ENCODE results near the gene ETV3L.

Gene ETV3L

DNA sequence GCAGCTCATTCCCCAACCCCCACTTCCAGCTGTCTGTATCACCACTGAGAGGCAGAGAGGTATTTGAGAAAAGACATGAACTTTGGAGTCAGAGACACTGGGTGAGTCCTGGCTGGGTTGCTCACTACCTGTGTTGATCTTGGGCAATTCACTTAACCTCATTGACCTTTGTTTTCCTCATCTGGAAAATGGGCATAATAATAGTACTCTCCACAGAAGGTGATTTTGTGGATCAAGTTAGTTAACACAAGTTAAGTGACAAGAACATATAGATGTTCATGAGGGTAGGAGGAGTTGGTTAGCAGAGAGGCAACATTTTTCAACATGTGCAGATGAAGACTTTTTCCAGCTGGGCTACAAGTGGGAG is 17.1 kb upstream of the ETV3L start:
- Mint-ChIP-seq H3K27ac (no peak overlapping the region), H3K36me3 (peaks cover 1 to 7% of the 10 kb centered on the region in 2 donors), H3K9me3 (no peaks in the 10 kb centered on the region), H3K4me1 (peaks cover 15 to 26% of the 10 kb centered on the region in 2 donors), H3K27me3 (peaks cover 10 to 13% of the 10 kb centered on the region in 2 donors), H3K4me3 (no peak overlapping the region)
- DNase-seq: no peak
- ATAC-seq (replicated peaks): no peak

DNA sequence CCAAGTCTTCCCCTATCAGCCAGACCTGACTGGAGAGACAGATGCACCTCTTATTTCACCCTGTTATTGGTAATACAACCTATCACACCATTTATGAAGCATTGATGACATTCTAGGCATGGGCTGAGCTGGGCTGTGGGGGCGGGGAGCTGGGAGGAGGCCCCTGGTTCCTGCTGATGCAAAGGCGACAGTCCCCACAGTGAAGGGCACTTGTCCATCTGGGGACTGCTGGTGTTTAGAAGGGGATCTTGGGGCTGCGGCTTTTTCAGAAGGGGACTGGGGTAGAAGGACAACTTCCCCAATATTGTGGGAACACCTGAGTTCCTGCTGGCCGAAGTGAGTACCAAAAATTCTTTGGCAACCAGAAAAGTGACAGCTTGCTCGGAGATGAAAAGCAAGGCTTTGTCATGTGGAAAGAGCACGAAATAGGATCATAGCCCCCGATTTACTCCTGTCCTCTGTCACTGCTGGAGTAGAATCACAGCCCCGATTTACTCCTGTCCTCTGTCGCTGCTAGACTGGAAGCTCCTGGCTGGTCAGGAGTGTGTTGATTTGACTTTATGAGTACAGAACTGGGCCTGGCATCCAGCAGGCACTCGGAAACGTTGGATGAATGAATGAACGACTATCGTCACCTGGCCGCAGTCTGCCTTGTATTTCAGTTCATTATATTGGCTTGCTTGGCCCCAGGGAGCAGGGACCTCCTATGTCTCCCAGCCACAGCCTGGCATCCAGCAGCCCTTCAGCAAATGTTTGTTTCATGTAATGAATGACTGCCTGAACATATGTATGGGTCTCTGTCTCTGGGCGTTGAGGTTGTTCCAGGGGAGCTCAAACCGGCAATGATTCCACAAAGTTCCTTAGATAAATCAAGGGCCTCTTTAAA is 16.5 kb upstream of the ETV3L start:
- H3K4me3 Mint-ChIP-seq: no peak overlapping the region
- ATAC-seq (replicated peaks) (no peak), DNase-seq (no peak)
- H3K9me3 Mint-ChIP-seq: no peaks in the 10 kb centered on the region
- peaks cover 16 to 20% of the 10 kb centered on the region in 2 donors for H3K27me3 Mint-ChIP-seq
- H3K36me3 Mint-ChIP-seq: peaks cover 1 to 7% of the 10 kb centered on the region in 2 donors
- no peak overlapping the region for H3K27ac Mint-ChIP-seq
- peaks cover 15 to 26% of the 10 kb centered on the region in 2 donors for H3K4me1 Mint-ChIP-seq

DNA sequence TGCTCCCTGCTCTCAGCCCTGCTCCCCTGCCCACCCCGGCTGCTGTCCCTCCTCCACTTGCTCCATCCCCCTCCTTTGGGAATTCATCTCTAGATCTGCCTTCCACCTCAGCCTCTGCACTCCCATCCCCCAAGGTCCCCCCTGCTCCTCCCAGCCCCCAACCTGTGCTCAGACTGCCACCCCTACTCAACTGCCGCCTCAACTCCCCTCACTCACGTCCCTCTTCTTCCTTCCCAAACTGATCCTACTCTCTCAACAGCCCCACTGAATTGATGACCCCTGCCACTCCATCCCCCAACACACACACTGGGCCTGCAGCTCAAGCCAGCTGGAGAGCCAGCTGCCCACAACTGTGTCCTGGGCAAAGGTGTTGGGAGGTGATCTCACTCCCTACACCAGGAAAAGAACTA is 15.8 kb upstream of the ETV3L start:
- Mint-ChIP-seq H3K36me3 (peaks cover 1 to 2% of the 10 kb centered on the region in 2 donors), H3K9me3 (no peaks in the 10 kb centered on the region), H3K27me3 (peaks cover 22 to 25% of the 10 kb centered on the region in 2 donors), H3K4me1 (peaks cover 15 to 26% of the 10 kb centered on the region in 2 donors), H3K27ac (no peak overlapping the region), H3K4me3 (no peak overlapping the region)
- ATAC-seq (replicated peaks): no peak
- no peak for DNase-seq

DNA sequence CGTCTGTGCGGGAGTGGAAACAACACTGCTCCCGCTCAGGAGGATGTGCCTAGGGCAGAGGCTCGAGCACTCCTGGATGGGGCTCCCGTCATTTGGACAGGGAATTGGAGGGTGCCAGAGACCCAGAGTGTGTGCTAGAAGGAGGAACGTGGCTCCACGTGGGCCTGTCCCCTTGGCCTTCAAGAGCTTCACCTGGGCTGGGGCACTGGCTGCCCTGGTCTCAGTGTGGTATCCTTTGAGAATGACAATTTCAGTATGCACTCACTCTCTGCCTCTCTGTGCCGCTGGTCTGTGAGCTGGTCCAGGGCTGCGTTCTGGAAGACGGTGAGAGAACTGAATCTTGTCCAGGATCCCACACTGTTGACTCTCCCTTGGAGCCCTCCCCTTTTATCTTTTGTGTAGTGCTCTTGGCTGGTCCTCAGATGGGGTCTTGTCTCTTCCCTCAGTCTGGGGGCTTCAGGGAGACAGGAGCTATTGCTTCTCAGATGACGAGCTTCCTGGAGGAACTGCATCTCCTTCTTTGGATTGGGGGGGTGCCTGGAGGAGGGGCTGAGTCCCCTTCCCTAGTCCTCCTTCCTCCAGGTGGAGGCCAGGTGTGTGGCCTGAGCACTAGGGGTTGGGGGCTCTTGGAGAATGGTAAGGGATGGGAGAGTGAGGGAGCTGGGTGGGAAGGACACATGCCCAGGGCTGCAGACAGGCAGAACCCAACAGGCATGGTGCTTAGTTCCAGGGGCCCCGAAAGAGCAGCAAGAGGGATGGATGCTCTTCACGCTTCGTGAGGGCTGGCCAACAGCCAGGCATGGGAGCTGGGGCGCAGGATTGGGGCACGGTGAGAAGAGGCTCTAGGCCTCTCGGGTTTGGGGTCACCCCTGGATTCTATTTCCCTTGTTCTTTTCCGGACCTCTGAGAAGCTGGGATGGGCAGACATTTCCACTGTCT is 14.8 kb upstream of the ETV3L start:
- H3K9me3 Mint-ChIP-seq: no peaks in the 10 kb centered on the region

DNA sequence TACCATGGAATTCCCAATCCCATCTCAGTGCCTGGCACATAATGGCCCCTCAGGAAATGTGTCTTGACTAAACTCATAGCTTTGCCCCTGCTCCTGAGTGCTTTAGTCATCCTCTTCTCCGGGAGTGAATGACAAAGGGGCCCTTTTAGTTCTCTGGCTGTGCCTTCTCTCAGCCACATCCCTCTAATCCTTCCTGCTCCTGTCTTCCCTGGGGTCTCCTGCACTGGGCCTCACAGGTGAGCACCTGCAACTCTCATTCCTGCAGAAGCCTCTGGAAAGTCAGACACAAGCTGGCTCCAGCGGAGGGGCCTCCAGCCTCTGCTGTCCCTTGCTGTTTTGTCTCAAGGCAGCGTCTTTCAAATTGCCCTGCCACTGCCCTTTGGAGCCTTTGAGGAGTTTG is 14.0 kb upstream of the ETV3L start:
- Mint-ChIP-seq H3K36me3 (no peaks in the 10 kb centered on the region), H3K9me3 (no peaks in the 10 kb centered on the region), H3K4me1 (peaks cover 16 to 31% of the 10 kb centered on the region in 2 donors), H3K27ac (peak overlapping the region; percentile 25), H3K4me3 (no peak overlapping the region), H3K27me3 (peaks cover 35 to 36% of the 10 kb centered on the region in 2 donors)
- no peak for DNase-seq
- no peak for ATAC-seq (replicated peaks)

More for the DNA sequence above, 14.8 kb upstream of the ETV3L start:
- Mint-ChIP-seq H3K27ac (no peak overlapping the region), H3K36me3 (no peaks in the 10 kb centered on the region), H3K4me1 (peaks cover 17 to 31% of the 10 kb centered on the region in 2 donors), H3K4me3 (no peak overlapping the region), H3K27me3 (peaks cover 29% of the 10 kb centered on the region in 2 donors)
- no peak for DNase-seq
- no peak for ATAC-seq (replicated peaks)

DNA sequence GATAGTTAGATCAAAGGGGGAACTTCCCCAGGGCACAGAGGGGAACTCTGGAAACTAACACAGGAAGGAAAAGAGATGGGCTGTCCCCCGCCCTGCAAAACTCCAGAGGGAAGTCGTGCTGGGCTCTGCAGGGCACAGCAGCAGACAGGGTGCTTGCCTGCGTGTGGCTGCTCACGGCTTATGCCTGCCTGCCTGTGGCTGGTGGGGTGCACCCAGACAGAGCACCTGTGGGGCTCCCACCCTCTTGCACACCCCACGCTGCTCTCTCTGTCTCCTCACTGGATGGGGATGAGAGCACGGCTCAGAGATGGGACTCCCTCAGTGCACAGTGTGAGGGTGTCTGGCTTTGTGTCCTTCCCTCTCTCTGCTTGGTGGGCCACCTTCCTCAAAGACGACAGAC is 13.5 kb upstream of the ETV3L start:
- no peak for ATAC-seq (replicated peaks)
- Mint-ChIP-seq H3K4me3 (no peak overlapping the region), H3K9me3 (no peaks in the 10 kb centered on the region), H3K4me1 (peaks cover 15 to 25% of the 10 kb centered on the region in 2 donors), H3K27ac (no peak overlapping the region), H3K36me3 (no peaks in the 10 kb centered on the region), H3K27me3 (peaks cover 40 to 41% of the 10 kb centered on the region in 2 donors)
- DNase-seq: no peak

DNA sequence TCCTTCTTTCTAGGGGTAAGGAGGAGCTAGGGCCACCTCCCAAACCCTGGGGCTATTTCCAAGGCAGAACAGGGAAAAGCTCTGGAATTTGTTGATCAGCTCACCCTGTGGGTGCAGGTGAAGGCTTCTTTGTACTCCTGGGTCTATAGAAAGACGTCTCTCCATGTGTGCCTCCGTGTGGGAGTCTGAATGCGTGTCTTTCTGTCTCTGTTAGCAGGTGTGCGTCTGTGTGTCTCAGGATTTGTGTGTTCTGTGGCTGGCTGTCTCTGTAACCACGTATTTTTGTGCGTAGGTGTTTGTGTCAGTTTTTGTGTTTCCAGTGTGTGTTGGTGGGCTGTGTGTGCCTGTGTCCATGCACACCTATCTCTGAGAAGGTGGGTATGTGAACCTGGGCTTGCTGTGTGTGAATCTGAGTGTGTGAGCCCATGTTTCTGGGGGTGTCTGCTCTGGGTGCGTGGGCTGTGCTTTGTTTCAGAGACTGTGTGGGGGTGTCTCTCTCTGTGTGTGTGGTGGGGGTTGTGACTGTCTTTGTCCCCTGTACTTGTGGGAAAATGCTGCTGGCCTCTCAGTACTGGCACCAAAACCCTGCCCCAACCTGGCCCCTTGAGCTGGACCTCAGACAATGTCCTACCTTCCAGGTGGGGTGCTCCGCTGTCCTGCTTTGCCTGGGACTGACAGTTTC is 12.7 kb upstream of the ETV3L start:
- no peaks in the 10 kb centered on the region for H3K36me3 Mint-ChIP-seq

DNA sequence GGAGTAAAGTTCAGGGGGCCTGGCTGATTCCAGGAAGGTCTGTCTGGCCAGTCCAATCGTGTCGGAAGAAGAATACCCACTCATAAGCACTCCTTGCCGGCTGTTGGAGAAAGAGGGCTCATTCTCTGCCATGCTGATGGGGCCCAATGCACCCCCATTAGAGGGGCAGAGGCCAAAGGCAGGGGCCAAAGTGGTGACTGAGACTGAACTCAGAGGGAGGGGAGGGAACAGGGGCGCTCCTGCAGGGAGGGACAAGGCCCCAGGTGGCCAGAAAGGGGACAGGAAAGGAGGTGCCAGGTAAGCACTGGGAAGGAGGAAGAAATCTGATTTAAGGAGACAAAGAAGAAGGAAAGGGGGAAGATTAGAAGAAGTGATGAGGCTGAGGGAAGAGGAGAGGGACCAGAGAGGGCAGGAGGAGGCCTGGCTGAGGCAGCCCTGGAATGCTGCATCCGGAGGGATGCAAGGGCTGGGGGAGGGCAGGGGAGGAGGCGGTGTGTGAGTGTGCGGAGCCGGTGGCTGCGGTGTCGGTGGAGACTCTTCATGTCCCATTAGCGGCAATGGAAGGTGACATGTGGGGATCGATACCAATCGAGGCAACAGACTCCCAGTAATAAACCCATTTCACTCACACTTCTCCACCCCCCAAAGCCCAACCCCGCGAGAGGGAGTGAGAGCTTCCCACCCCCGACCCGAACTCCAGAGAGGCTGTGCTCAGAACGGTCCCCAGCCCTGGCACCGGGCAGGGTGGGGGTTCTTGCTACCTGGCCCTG is 12.0 kb upstream of the ETV3L start:
- no peaks in the 10 kb centered on the region for H3K36me3 Mint-ChIP-seq
- peaks cover 46 to 56% of the 10 kb centered on the region in 2 donors for H3K27me3 Mint-ChIP-seq
- DNase-seq (no peak), ATAC-seq (replicated peaks) (no peak)
- H3K9me3 Mint-ChIP-seq: no peaks in the 10 kb centered on the region
- peak overlapping the region; percentile 28 for H3K27ac Mint-ChIP-seq
- no peak overlapping the region for H3K4me3 Mint-ChIP-seq
- H3K4me1 Mint-ChIP-seq: peaks cover 20 to 25% of the 10 kb centered on the region in 2 donors

More for the DNA sequence above, 12.7 kb upstream of the ETV3L start:
- H3K27me3 Mint-ChIP-seq: peaks cover 45 to 48% of the 10 kb centered on the region in 2 donors
- no peaks in the 10 kb centered on the region for H3K9me3 Mint-ChIP-seq
- ATAC-seq (replicated peaks) (no peak), DNase-seq (no peak)
- no peak overlapping the region for H3K27ac Mint-ChIP-seq
- peaks cover 14 to 25% of the 10 kb centered on the region in 2 donors for H3K4me1 Mint-ChIP-seq
- no peak overlapping the region for H3K4me3 Mint-ChIP-seq

DNA sequence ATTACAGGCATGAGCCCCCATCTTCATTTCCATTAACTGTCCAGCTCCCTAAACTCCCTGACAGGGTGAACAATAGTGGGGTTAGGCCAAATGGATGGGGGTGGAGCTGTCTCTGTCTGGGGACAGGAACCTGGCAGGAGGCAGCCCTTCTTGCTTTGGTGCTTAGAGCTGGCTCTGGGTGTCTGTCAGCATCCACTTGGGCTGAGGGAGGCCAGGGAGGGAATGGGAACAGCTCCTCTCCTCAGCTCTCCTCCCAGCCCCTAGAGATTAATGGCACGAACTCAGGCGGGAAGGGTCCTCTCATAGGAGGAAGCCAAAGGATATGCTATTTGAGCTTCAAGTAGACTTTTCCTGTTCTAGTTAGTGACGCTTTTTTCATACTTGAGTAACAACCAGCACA is 11.1 kb upstream of the ETV3L start:
- no peak for DNase-seq
- H3K4me3 Mint-ChIP-seq: no peak overlapping the region
- H3K9me3 Mint-ChIP-seq: no peaks in the 10 kb centered on the region
- H3K36me3 Mint-ChIP-seq: no peaks in the 10 kb centered on the region
- H3K27me3 Mint-ChIP-seq: peaks cover 55 to 65% of the 10 kb centered on the region in 2 donors
- ATAC-seq (replicated peaks): no peak
- H3K27ac Mint-ChIP-seq: no peak overlapping the region
- H3K4me1 Mint-ChIP-seq: peaks cover 29 to 31% of the 10 kb centered on the region in 2 donors

DNA sequence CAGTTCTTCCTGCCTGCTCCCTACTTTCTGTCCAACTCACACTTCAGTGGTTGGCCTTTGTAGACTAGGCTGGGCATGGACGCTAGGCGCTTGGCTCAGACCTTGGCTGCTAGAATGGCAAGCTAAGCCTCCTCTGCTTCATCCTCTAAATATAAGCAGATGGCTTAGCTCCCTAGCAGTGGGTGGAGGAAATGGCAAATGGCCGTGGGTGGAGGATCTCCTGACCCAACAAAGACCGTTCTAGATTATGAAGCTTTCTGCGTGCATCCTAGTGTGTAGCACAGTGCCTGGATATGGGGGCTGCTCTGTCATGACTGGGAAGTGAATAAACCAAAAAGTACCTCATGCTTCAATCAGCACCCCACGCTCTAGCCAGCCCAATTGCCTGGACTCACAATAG is 10.4 kb upstream of the ETV3L start:
- peaks cover 56 to 70% of the 10 kb centered on the region in 2 donors for H3K27me3 Mint-ChIP-seq
- ATAC-seq (replicated peaks): no peak

DNA sequence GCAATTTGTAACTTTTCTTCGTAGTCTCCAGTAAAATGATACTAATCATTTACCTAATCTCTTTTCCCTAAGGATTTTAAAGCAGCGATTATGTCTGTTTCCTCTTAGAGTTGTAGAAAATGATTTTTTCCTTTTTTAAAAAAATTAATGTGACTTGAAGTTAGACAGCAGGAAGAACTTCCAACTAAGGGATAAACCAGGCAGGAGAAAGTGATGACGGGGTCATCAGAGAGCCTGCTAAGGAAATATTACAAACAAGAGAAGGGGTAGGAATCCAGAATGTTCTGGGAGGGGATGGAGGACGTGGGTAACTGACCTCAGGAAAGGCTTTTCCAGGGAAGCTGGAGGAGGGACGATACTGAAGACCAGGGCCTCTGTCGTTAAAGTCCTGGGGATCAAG is 8.8 kb upstream of the ETV3L start:
- no peak overlapping the region for H3K27ac Mint-ChIP-seq

More for the DNA sequence above, 10.4 kb upstream of the ETV3L start:
- Mint-ChIP-seq H3K9me3 (no peaks in the 10 kb centered on the region), H3K36me3 (no peaks in the 10 kb centered on the region), H3K4me3 (no peak overlapping the region), H3K27ac (peak overlapping the region; percentile 32), H3K4me1 (peaks cover 33 to 34% of the 10 kb centered on the region in 2 donors)
- DNase-seq: no peak

DNA sequence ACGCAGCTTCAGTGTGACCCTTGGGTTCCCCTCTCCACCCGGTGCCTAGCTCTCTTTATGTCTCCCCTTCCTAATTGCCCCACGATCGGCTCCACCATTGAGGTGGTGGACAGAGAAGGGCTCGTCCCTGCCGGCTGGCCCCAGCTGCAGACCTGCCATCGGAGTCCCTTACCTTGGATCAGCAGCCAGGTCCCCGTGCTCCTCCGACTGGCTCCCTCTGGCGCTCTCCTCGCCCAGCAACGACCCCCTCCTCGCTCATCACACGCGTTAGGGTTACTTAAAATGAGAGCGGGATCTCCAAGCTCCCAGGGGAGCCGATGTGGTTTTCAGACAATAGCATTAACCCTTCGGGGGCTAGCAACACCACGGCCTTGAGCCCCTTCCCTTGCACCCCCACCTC is 8.1 kb upstream of the ETV3L start:
- DNase-seq: no peak
- ATAC-seq (replicated peaks): no peak
- Mint-ChIP-seq H3K27ac (no peak overlapping the region), H3K4me1 (peaks cover 33 to 40% of the 10 kb centered on the region in 2 donors), H3K36me3 (no peaks in the 10 kb centered on the region), H3K4me3 (no peak overlapping the region), H3K9me3 (no peaks in the 10 kb centered on the region), H3K27me3 (peaks cover 52 to 80% of the 10 kb centered on the region in 2 donors)

More for the DNA sequence above, 8.8 kb upstream of the ETV3L start:
- H3K36me3 Mint-ChIP-seq: no peaks in the 10 kb centered on the region
- no peak for ATAC-seq (replicated peaks)
- no peak overlapping the region for H3K4me3 Mint-ChIP-seq
- DNase-seq: no peak
- peaks cover 55 to 73% of the 10 kb centered on the region in 2 donors for H3K27me3 Mint-ChIP-seq
- peaks cover 35 to 40% of the 10 kb centered on the region in 2 donors for H3K4me1 Mint-ChIP-seq
- H3K9me3 Mint-ChIP-seq: no peaks in the 10 kb centered on the region

DNA sequence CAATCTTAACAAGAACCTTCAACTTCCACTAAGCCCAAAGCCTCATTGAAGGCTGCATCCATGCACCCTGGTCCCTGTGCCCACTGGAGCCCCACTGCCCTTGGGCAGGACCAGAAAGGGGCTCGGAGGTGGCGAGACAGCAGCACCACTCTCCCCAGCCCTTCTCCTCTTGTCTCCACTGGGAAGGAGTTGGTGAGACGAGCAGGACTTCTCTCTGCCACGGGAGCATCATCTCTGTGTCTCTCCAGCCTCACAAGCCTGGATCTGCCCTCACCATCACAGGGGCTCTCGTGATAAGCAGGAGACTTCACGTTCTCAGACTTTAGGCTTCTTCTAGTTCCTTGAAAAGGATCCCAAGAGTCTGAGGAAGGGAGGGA is 7.2 kb upstream of the ETV3L start:
- Mint-ChIP-seq H3K4me3 (peak overlapping the region; percentile 10 to 19), H3K9me3 (no peaks in the 10 kb centered on the region), H3K36me3 (no peaks in the 10 kb centered on the region), H3K4me1 (peaks cover 31 to 40% of the 10 kb centered on the region in 2 donors), H3K27me3 (peaks cover 51 to 77% of the 10 kb centered on the region in 2 donors), H3K27ac (peak overlapping the region; percentile 90)
- ATAC-seq (replicated peaks) (peak; percentile 12 to 14), DNase-seq (no peak)

Measured in stimulated activated naive B cell treated with anti-CD40 and anti-IgM and Interleukin-4, amounts not matched to agents 10 μg/mL and 1 μg/mL and 100 μg/mL, for 72 hours (primary cell).